Pons (tissue), 1 donor: ENCODE data around the gene PTBP2.
"Not testable (repeated sequence)": the region's sequence is repeated elsewhere in the genome, so short reads cannot be mapped to it uniquely, and the experiment has no call there.

Experiments used
- DNase-seq: peaks from one replicate; pipeline ENCODE4 v3.0.0-alpha.2; 2016; ENCODE audit warnings: low spot score

Gene PTBP2

GRCh38 chr1:96730574-96731298 lies 9.2 kb downstream of the PTBP2 start:
- DNase-seq = no peak

DNA sequence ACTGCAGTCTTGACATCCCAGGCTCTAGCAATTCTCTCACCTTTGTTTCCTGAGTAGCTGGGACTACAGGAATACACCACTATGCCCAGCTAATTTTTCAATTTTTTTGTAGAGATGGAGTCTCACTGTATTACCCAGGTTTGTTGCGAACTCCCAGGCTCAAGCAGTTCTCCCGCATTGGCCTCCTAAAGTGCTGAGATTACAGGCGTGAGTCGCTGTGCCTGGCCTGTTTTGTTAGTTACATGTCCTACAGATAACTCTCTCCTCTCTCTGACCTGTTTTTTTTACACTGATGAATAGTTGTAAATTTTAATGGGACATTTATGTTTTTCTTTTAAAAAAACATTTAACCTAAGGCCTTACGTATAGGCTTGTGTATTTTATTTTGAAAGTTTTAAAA lies 19.8 kb downstream of the PTBP2 start:
- no peak for DNase-seq

DNA sequence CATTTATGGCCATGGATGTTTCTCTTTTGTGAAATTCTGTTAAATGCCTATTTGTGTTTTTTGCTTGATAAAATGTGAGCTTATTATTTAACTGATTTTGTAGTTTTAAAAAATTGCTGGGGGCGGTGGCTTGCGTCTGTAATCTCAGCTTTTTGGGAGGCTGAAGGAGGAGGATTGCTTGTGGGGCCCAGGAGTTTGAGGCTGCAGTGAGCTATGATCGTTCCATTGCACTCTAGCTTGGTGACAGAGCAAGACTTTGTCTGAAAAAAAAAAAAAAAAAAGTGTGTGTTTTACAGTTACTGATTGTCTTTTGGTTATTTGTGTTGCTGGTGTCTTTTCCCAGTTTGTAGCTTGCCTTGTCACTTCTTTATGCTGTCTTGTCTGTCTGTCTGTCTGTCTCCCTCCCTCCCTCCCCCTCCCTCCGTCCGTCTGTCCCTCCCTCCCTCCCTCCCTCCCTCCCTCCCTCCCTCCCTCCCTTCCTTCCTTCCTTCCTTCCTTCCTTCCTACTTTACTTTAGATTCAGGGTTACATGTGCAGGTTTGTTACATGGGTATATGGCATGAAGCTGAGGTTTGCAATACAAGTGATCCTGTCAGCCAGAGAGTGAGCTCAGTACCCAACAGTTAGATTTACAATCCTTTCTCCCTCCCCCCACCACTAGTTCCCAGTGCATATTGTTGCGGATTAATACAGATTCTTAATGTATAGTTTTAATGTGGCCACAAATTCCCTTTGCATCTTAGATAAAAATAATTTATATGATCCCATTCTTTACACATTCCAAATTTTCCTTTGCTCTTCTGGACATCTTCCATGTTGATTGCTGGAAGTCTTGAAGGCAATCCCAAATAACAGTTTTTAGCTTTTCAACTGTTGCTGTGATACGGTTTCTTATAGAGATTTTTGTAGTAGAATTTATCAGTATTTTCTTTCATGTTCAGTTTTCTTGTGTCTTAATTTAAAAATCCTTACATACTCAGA lies 25.1 kb downstream of the PTBP2 start:
- DNase-seq = no peak

GRCh38 chr1:96747565-96747964 lies 26.0 kb downstream of the PTBP2 start:
- DNase-seq = no peak

GRCh38 chr1:96748078-96748477 lies 26.5 kb downstream of the PTBP2 start:
- DNase-seq = no peak

- DNase-seq = no peak
Observed at GRCh38 chr1:96749618-96750017, 28.0 kb downstream of the PTBP2 start.

DNA sequence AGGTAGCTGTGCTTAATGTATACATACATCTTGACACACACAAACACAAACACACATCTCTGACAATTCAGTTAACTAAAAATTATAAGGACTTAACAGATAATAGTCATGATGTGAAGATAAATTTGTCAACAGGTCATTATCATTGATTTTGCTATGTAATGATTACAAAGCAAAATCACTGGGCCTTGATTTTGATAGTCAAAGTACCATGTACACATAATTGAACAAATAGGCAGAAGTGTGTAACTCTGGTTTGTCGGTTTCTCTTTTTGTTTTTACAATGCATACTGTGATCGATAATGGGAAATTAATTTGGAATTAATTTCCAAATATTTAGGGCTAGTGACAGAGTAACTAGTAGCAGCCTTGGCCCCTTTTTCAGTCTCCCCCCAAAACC lies 30.8 kb downstream of the PTBP2 start:
- DNase-seq = no peak

DNA sequence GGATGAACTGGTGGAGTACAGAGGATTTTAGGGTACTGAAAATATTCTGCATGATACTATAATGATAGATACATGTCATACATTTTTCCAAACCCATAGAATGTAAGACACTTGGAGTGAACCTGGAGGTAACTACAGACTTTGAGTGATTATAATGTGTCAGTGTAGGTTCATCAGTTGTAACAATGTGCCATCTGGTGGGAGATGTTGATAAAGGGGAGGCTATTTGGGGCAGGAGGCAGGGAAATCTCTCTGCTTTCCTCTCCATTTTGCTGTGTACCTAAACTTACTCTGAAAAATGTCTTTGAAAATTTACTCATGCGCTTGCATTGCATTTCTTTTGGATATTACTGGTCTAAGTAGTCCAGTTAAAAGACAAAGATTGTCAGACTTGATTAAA lies 35.2 kb downstream of the PTBP2 start:
- DNase-seq = peak; percentile 14

- not testable (repeated sequence) for DNase-seq
Observed at GRCh38 chr1:96762586-96762985, 41.0 kb downstream of the PTBP2 start.

- DNase-seq = no peak
Observed at GRCh38 chr1:96763514-96763913, 41.9 kb downstream of the PTBP2 start.

DNA sequence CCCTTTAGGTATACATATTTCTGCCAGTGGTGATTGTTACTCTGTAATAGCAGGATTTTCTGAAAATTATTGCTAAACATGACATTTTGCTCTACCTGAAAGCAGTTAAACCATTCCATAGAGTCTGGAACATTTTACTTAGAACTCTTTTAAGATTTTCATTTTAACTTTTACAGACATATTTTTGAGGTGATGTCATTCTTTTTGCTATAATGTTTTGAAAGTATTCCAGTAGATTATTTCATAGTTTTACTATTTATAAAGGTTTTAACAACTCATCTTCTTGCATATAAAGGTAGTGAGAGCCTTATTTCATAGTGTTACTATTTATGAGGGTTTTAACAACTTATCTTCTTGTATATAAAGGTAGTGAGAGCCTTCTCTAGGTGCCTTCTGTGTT lies 42.9 kb downstream of the PTBP2 start:
- DNase-seq = no peak

- DNase-seq = no peak
Observed at GRCh38 chr1:96771847-96772246, 50.3 kb downstream of the PTBP2 start.

DNA sequence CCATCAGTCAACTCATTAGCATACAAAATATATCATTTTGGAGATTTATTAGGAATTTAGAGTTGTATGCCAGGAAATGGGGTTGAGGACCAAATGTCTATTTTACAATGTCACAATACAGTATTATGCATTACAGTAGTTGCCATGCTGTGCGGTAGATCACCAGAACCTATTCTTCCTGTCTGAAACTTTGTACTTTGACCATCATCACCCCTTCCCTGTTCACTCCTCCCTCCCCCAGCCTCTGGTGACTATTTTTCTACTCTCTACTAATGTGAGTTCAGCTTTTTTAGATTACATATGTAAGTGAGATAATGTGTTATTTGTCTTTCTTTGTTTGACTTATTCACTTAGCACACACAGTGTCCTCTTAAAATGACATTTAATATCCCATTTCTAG lies 50.8 kb downstream of the PTBP2 start:
- no peak for DNase-seq

- no peak for DNase-seq
Observed at GRCh38 chr1:96772972-96773371, 51.4 kb downstream of the PTBP2 start.

DNA sequence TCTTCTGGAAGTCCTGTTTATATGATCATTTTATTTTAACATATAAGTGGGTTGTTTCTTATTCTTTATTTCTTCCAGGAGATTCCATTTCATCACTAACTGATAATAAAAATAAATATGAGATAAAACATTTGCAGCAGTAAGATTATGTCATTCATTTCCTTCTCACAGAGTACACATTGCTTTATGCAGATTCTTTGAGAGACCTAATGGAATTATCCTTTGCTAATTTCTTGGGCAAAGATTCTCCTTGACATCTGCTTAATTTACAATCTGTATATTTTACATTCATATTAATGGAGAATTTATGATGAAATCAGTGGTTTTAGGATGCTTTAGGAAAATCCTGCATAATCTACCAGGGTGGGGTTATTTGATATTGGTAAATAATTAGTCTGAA lies 60.6 kb downstream of the PTBP2 start:
- DNase-seq = no peak

GRCh38 chr1:96782856-96783255 lies 61.3 kb downstream of the PTBP2 start:
- no peak for DNase-seq

DNA sequence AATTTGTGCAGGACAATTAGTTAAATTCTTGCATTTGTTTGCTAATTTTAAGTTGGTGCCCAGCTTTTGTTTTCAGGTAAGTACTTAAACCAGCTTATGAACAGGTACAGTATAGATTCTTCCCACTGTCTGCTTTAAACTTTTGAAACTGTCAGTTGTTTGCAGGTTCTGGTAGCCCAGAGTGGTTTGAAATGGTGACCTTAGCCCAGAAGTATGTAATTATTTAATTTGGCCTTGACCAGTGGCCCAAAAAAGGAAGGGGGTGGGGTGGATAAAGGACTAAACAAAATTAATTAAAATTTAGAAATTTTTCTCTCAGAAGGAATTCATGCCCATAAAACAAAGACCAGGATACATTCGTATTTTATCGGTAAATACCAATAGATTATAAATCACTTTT lies 69.0 kb downstream of the PTBP2 start:
- DNase-seq = no peak

DNA sequence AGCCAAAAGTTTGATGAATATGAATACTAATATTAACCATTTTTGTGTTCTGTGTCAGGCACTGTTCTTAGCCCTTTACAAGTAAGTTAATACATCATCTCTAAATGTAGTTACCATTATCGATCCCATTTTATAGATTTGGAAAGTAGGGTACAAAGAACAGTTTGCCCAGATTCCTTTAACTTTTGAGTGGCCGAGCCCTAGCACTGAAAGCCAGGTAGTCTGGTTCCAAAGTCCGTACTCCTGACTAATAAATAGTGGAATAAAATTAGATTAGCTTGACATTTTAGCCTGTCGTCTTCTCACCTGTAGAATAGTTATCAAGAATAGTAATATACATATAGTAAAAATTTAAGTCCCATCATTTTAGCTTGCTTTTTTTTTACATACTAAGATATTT lies 70.6 kb downstream of the PTBP2 start:
- DNase-seq = no peak

DNA sequence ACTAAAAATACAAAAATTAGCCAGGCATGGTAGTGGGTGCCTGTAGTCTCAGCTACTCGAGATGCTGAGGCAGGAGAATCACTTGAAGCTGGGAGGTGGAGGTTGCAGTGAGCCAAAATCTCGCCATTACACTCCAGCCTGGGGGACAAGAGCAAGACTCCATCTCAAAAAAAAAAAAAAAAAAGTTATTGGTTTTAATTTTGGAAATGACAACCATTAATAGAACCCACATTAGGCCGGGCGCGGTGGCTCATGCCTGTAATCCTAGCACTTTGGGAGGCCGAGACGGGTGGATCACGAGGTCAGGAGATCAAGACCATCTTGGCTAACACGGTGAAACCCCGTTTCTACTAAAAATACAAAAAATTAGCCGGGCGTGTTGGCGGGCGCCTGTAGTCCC lies 80.1 kb downstream of the PTBP2 start:
- DNase-seq = not testable (repeated sequence)

- no peak for DNase-seq
Observed at GRCh38 chr1:96804648-96805047, 83.1 kb downstream of the PTBP2 start.

DNA sequence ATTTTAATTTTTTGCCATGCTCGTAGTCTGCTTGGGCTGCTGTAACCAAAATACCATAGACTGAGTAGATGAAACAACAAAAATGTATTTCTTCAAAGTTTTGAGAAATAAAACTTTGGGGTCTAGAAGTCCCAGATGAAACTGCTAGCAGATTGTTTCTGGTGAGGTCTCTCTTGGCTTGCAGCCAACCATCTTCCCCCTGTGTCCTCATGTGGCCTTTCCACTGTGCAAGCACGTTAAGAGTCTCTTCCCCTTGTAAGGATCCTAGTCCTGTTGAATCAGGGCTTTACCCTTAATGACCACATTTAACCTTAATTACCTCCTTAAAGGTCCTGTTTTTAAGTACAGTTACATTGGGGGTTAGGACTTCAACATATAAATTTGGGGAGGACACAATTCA lies 86.6 kb downstream of the PTBP2 start:
- DNase-seq = no peak

- no peak for DNase-seq
Observed at GRCh38 chr1:96815914-96816313, 94.3 kb downstream of the PTBP2 start.

DNA sequence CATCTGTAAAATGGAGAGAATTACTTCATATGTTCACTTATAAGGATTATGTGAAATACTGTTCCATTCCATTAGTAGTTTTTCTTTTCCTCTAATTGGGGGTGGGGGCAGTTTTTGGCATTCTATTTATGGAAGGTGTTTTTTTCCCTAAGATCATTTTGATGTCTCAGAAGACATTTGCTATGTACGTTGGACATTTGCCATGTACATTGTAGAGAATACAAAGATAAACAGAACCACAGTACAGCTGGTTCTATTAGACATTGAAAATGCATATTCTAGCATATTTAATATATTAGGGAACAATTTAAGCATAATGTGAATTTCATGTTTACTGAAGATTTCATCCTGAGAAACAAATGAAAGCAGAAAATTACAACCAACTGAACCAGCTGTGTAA lies 98.5 kb downstream of the PTBP2 start:
- DNase-seq = no peak
